A549 treated with ZK216348 at 1 μM for 4 hours (cell line): ENCODE measurements around the gene AKNA. TPM values are rescaled to one million over a fixed set of nuclear protein-coding genes. Genes with fewer than 3 reads are reported as not detected.

ENCODE experiments used
- total RNA-seq: library from RNA; stranded (reverse); fragments of 200-300 nt; extraction: Qiagen RNA extraction; gene quantifications from 5 replicates; pipeline ENCODE4 v1.2.3, GENCODE V29; 2022; ENCODE audit warnings: low read depth

Gene AKNA
- total RNA-seq: 3.9 to 4.4 TPM (median 4.2 TPM) in 5 replicates

GRCh38 chr9:114387680-114388356 is at the start of gene AKNA:
Gene AKNA (minus strand): TSS chr9:114387982. CDS start chr9:114381333, 6,649 bp downstream.

GRCh38 chr9:114329625-114330022 is 58.2 kb downstream of the AKNA start, which contains the start of gene ORM2:
Gene ORM2 (plus strand): TSS chr9:114329869. CDS start chr9:114329905, 36 bp downstream.

GRCh38 chr9:114322831-114323531 is 64.8 kb downstream of the AKNA start, which contains the start of gene ORM1:
Gene ORM1 (plus strand): TSS chr9:114323098. CDS start chr9:114323134, 36 bp downstream.

Other genes starting within 250 kb of the AKNA start
- gene COL27A1, start 232.4 kb downstream of the AKNA start, total RNA-seq: 7.0 to 15.1 TPM (median 12.0 TPM) in 5 replicates
- gene ORM1, start 64.9 kb downstream of the AKNA start, total RNA-seq: not detected in 5 replicates
- not detected in 5 replicates for gene ORM2, start 58.1 kb downstream of the AKNA start, total RNA-seq
- 3.9 to 8.6 TPM (median 7.2 TPM) in 5 replicates for gene WHRN, start 117.5 kb upstream of the AKNA start, total RNA-seq
- gene ATP6V1G1, start 199.8 kb upstream of the AKNA start, total RNA-seq: 103 to 163 TPM (median 109 TPM) in 5 replicates
- 9.8 to 13.7 TPM (median 10.5 TPM) in 5 replicates for gene TMEM268, start 223.3 kb upstream of the AKNA start, total RNA-seq